Vagina (tissue), 2 donors: ENCODE data around the gene LZTR1. TPM values are rescaled to one million over a fixed set of nuclear protein-coding genes. Genes with fewer than 3 reads are reported as not detected.
A peak's percentile ranks its signal among the peaks of the same experiment; 100 is the strongest.

Source experiments
- DNase-seq, 2 donors: peaks; one replicate each; pipeline ENCODE4 v3.0.0-alpha.2; 2017; ENCODE audit errors: extremely low spot score in 2 of 2
- H3K27ac ChIP-seq: fragments of 200-600 bp; sonication (generic); one replicate; pipeline ENCODE4 v1.5.1; 2019
- H3K27me3 ChIP-seq: fragments of 200-600 bp; sonication (generic); one replicate; pipeline ENCODE4 v1.5.1; 2019
- H3K36me3 ChIP-seq, 2 donors: fragments of 200-600 bp; sonication (generic); one replicate each; pipeline ENCODE4 v1.5.1; 2017 to 2019
- H3K4me1 ChIP-seq: fragments of 200-600 bp; sonication (generic); one replicate; pipeline ENCODE4 v1.5.1; 2019
- H3K4me3 ChIP-seq, 2 donors: fragments of 200-600 bp; sonication (generic); 1 replicate in 1 of 2; 2 replicates in 1 of 2; pipeline ENCODE4 v1.5.1; 2016 to 2019
- H3K9me3 ChIP-seq: fragments of 200-600 bp; sonication (generic); one replicate; pipeline ENCODE4 v1.5.1; 2019
- POLR2A ChIP-seq, 2 donors: fragments of 450-650 bp; IDR thresholded peaks; one replicate each; pipeline ENCODE4 v1.6.1; 2017; ENCODE audit warnings: antibody characterized with exemption in 2 of 2, mild to moderate bottlenecking in 2 of 2, moderate library complexity in 2 of 2
- POLR2AphosphoS5 ChIP-seq, 2 donors: sonication (generic); formaldehyde crosslinking; IDR thresholded peaks; one replicate each; pipeline ENCODE4 v1.9.0; 2017; ENCODE audit warnings: antibody characterized with exemption in 2 of 2, mild to moderate bottlenecking in 2 of 2, low read depth in 1 of 2; ENCODE audit not compliant: insufficient read depth in 1 of 2
- intact Hi-C: fragments of 100-400 bp; cut with DNase I; formaldehyde crosslinking; loops from one replicate; pipeline ENCODE4 v1.15.1; 2023
- total RNA-seq: library from RNA; depleted of rRNA; stranded (reverse); fragments of >200 nt; gene quantifications from one replicate; pipeline ENCODE4 v1.2.3, GENCODE V29; 2016
- TF ChIP-seq, protein P1 (sequence below), 3 experiments: fragments of 450-650 bp in 2 of 3; fragments of 200-600 bp in 1 of 3; sonication (generic) in 1 of 3; IDR thresholded peaks; one replicate each; pipeline ENCODE4 v1.5.1; 2017 to 2019; ENCODE audit warnings: antibody characterized with exemption in 3 of 3, mild to moderate bottlenecking in 2 of 3, moderate library complexity in 2 of 3

The LZTR1 gene
- total RNA-seq, 1 donor from 2014 or later, result 61.9 TPM

DNA sequence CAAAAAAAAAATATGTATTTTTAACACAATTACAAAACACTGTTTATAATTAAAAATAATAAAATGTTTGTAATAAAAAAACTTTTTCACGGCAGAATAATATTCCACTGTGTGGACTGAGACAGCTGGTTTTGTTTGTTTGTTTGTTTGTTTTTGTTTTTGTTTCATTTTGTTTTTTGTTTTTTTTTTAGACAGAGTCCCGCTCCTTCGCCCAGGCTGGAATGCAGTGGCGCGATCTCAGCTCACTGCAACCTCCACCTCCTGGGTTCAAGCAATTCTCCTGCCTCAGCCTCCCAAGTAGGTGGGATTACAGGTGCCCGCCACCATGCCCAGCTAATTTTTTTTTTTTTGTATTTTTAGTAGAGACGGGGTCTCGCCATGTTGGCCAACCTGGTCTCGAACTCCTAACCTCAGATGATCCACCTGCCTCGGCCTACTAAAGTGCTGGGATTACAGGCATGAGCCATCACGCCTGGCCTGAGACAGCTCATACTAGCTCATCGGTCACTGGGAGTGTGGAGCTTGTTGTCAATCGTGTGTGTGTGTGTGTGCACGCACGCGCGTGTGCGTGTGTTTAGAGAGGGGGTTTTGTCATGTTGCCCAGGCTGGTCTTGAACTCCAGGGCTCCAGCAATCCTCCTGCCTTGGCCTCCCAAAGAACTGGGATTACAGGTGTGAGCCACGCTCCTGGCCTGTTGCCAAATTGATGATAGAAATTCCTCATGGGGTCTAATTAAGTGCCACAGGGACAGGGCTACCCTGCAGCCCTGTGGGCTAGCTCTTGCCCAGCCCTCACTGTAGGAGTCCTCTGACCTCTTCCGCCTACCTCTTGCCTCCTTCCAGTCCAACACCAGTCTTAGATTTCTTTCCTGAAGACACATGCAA, 22.3 kb upstream of the LZTR1 start:
- no peaks in the 10 kb centered on the region for H3K36me3 ChIP-seq
- no peak overlapping the region for H3K27ac ChIP-seq
- no peaks in the 10 kb centered on the region for H3K27me3 ChIP-seq
- no peak for TF ChIP-seq POLR2A (IDR thresholded peaks at IDR 0.05)
- TF ChIP-seq, protein P1, sequence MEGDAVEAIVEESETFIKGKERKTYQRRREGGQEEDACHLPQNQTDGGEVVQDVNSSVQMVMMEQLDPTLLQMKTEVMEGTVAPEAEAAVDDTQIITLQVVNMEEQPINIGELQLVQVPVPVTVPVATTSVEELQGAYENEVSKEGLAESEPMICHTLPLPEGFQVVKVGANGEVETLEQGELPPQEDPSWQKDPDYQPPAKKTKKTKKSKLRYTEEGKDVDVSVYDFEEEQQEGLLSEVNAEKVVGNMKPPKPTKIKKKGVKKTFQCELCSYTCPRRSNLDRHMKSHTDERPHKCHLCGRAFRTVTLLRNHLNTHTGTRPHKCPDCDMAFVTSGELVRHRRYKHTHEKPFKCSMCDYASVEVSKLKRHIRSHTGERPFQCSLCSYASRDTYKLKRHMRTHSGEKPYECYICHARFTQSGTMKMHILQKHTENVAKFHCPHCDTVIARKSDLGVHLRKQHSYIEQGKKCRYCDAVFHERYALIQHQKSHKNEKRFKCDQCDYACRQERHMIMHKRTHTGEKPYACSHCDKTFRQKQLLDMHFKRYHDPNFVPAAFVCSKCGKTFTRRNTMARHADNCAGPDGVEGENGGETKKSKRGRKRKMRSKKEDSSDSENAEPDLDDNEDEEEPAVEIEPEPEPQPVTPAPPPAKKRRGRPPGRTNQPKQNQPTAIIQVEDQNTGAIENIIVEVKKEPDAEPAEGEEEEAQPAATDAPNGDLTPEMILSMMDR (IDR thresholded peaks at IDR 0.05), result no peak
- TF ChIP-seq POLR2AphosphoS5 (IDR thresholded peaks at IDR 0.05; ENCODE audit: insufficient read depth in 1 of 2, low read depth in 1 of 2), result no peak
- H3K4me1 ChIP-seq, result peaks cover 27% of the 10 kb centered on the region
- H3K9me3 ChIP-seq, result no peaks in the 10 kb centered on the region
- H3K4me3 ChIP-seq, result no peak overlapping the region
- intact Hi-C loops, result no loop called here
- no peak for DNase-seq

DNA sequence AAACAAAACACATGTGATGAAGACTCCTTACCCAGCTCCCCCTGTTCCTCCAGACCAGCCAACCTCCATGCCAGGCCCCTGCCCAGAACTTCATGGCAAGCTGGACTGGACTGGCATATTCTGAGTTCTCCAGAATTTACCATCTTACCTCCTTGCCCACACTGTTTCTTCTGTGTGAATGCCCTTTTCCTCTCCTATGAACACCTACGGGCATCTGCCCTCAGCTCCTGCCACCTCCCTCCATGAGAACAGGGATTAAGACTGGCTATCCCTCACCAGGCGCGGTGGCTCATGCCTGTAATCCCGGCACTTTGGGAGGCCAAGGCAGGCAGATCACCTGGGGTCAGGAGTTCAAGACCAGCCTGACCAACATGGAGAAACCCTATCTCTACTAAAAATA, 21.5 kb upstream of the LZTR1 start:
- Histone ChIP-seq H3K27ac (no peak overlapping the region), H3K27me3 (no peaks in the 10 kb centered on the region), H3K36me3 (no peaks in the 10 kb centered on the region), H3K9me3 (no peaks in the 10 kb centered on the region), H3K4me1 (peaks cover 28% of the 10 kb centered on the region), H3K4me3 (no peak overlapping the region)
- intact Hi-C loops, result no loop called here
- TF ChIP-seq POLR2AphosphoS5 (IDR thresholded peaks at IDR 0.05; ENCODE audit: insufficient read depth in 1 of 2, low read depth in 1 of 2), result no peak
- no peak for DNase-seq

DNA sequence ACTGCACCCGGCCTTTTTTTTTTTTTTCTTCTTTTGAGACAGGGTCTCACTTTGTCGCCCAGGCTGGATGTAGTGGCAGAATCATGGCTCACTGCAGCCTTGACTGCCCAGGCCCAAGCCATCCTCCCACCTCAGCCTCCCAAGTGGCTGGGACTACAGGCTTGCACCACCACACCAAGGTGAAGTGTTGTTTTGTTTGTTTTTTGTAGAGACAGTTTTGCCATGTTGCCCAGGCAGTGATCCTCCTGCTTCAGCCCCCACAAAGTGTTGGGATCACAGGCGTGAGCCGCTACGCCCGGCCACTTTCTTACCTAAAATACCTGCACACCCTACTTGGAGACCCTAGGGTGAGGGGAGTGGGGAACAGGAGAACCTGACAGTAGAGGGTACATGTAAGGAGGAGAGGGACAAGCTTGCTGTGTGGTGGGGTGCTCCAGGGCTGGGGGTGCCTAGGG, 19.6 kb upstream of the LZTR1 start:
- no peak for DNase-seq
- no peak overlapping the region for H3K27ac ChIP-seq
- H3K36me3 ChIP-seq, result no peaks in the 10 kb centered on the region
- intact Hi-C loops, result no loop called here
- TF ChIP-seq POLR2A (IDR thresholded peaks at IDR 0.05) (no peak), POLR2AphosphoS5 (IDR thresholded peaks at IDR 0.05; ENCODE audit: insufficient read depth in 1 of 2, low read depth in 1 of 2) (no peak)
- TF ChIP-seq, protein P1 (IDR thresholded peaks at IDR 0.05), result no peak
- H3K4me3 ChIP-seq, result no peak overlapping the region
- no peaks in the 10 kb centered on the region for H3K27me3 ChIP-seq
- no peaks in the 10 kb centered on the region for H3K9me3 ChIP-seq
- H3K4me1 ChIP-seq, result peaks cover 13% of the 10 kb centered on the region

DNA sequence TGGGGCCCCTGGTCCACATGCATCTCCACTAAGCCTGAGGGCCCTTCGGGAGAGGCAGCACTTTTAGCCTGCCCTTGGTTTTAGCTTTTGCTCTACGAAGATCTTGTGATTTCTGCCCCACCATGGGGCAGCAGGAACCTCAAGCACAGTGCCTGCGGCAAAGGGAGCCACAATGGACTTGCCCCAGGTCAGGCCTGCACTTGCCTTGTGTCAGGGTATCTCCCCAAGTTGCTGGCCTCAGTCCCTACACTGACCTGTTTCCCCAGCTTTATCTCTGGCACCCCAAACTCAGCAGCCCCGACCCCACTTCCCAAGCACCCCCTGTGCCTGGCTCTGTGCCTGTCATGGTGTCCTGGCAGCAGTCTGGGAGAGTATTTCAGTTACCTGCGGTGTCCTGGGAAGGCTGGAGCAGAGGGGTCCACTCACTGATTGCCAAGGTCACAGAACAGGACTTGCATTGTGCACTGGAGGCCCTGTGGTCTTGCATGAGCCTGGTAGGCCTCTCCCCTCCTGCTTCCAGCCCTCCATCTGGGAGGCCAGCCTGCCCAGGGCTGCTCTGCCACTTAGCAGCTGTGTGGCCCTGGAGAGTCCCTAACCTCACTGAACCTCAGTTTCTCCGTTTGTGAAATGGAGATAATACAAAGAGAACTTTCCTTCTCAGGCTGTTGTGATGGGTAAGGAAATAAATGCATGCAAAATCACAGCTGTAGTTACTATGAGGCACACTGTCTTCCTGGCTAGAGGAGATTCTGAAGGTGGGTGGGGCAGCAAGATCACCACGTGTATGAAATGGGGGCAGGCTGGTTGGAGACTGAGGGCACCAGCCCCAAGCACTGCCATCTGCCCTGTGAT, 18.7 kb upstream of the LZTR1 start:
- Histone ChIP-seq H3K36me3 (no peaks in the 10 kb centered on the region), H3K9me3 (no peaks in the 10 kb centered on the region), H3K4me3 (no peak overlapping the region), H3K4me1 (peaks cover 5% of the 10 kb centered on the region), H3K27me3 (no peaks in the 10 kb centered on the region), H3K27ac (no peak overlapping the region)
- DNase-seq, result no peak
- TF ChIP-seq, protein P1 (IDR thresholded peaks at IDR 0.05), result no peak
- TF ChIP-seq POLR2A (IDR thresholded peaks at IDR 0.05), result no peak
- TF ChIP-seq POLR2AphosphoS5 (IDR thresholded peaks at IDR 0.05; ENCODE audit: insufficient read depth in 1 of 2, low read depth in 1 of 2), result no peak
- intact Hi-C loops, result no loop called here

DNA sequence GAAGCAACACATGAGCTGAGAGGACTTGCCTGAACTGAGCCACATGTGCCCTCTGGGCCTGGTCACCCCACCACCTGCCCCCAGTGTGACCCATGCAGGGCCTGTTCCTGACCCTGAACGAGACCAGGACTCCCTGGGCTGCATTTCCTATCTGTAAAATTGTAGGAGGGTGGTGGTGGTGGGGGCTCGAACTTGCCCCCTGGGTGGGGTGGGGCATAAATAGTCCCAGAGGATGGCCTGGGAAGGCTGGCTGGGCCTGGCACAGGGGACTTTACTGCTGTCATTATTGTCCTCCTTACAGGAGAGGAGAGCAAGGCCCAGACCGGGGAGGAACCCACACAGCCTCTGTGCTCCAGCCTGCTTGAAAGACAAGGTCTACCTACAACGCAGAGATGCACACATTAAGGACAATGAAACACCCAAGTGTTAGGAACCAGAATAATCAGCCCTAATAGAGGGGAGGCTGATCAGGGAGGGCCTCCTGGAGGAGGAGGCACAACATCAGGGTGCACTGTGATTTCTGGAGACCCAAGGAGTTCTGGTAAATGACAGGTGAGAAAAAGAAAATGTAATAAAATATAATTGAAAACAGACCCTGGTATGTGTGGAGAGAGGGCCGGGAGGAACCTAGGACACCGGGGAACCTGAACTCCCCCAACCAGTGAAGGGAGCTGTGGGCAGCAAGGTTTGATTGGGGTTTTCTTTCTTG, 17.9 kb upstream of the LZTR1 start:
- intact Hi-C loops, result no loop called here

More for the DNA sequence above, 17.9 kb upstream of the LZTR1 start:
- no peak for DNase-seq
- peaks cover 5% of the 10 kb centered on the region for H3K4me1 ChIP-seq
- no peaks in the 10 kb centered on the region for H3K27me3 ChIP-seq
- H3K4me3 ChIP-seq, result peak overlapping the region; percentile 27 to 44
- TF ChIP-seq POLR2AphosphoS5 (IDR thresholded peaks at IDR 0.05; ENCODE audit: insufficient read depth in 1 of 2, low read depth in 1 of 2) (no peak), POLR2A (IDR thresholded peaks at IDR 0.05) (no peak)
- TF ChIP-seq, protein P1 (IDR thresholded peaks at IDR 0.05), result no peak
- H3K9me3 ChIP-seq, result no peaks in the 10 kb centered on the region
- no peaks in the 10 kb centered on the region for H3K36me3 ChIP-seq
- H3K27ac ChIP-seq, result no peak overlapping the region
